Calu3 (cell line): ENCODE results near the gene FBXO41. TPM values are rescaled to one million over a fixed set of nuclear protein-coding genes. Genes with fewer than 3 reads are reported as not detected.

Source experiments
- BruUV-seq: library from RNA; stranded (reverse); fragments of 400-500 nt; replicated peaks from 2 replicates; lab custom pipeline; 2021; lab: Mats Ljungman, UMichigan
- CTCF ChIA-PET: fragments of 300-600 bp; sonication (Branson Sonifier 250); formaldehyde crosslinking; loops from one replicate; lab custom pipeline; 2022; ENCODE audit warnings: antibody characterized with exemption; lab: Charles Lee
- DNase-seq: peaks from one replicate; pipeline ENCODE4 v3.0.0; 2022
- H3K27ac Mint-ChIP-seq: one replicate; pipeline ENCODE4 v1.8.0; 2022; ENCODE audit warnings: mixed read lengths; ENCODE audit not compliant: unreplicated experiment
- H3K27me3 Mint-ChIP-seq: one replicate; pipeline ENCODE4 v1.8.0; 2022; ENCODE audit warnings: mixed read lengths; ENCODE audit not compliant: unreplicated experiment
- H3K36me3 Mint-ChIP-seq: one replicate; pipeline ENCODE4 v1.8.0; 2022; ENCODE audit warnings: mild to moderate bottlenecking, moderate library complexity, mixed read lengths; ENCODE audit not compliant: insufficient read depth, unreplicated experiment
- H3K4me1 Mint-ChIP-seq: one replicate; pipeline ENCODE4 v1.8.0; 2022; ENCODE audit warnings: mild to moderate bottlenecking, low read depth, mixed read lengths; ENCODE audit not compliant: unreplicated experiment
- H3K4me3 Mint-ChIP-seq: one replicate; pipeline ENCODE4 v1.8.0; 2022; ENCODE audit warnings: mild to moderate bottlenecking, low read depth, moderate library complexity, mixed read lengths; ENCODE audit not compliant: unreplicated experiment
- H3K9me3 Mint-ChIP-seq: one replicate; pipeline ENCODE4 v1.8.0; 2022; ENCODE audit warnings: low read depth, mixed read lengths; ENCODE audit not compliant: unreplicated experiment
- intact Hi-C: fragments of 100-400 bp; cut with micrococcal nuclease; formaldehyde crosslinking; loops from one replicate; pipeline ENCODE4 v1.10.0; 2022; ENCODE audit not compliant: unreplicated experiment
- total RNA-seq: library from RNA; stranded (reverse); gene quantifications from 2 replicates; pipeline ENCODE4 v1.2.3, GENCODE V29; 2022
- TF ChIP-seq, protein P1 (sequence below): fragments of 200-600 bp; IDR thresholded peaks from one replicate; pipeline ENCODE4 v1.8.0; 2022; ENCODE audit warnings: antibody characterized with exemption; ENCODE audit not compliant: unreplicated experiment

The FBXO41 gene
- total RNA-seq, 1 experiment from 2014 or later: 15.0 TPM

DNA sequence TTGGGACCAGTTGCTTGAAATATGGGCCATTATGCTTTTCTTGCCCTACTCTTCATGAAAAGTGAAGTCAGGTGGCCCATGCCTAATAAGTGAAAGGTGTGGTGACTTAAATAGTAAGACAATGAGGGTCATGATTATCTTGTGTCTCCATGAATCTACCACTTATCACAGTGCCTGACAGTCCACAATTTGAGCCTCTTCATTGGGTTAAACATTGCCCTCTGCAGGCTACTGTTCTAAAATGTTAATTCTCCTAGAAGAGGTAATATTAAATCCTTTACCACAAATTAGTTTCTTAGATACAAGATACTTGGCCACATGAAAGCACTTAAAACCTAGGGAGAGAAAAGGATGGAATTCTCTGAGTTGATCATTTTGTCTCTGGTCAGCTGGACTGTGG is 5.0 kb upstream of the FBXO41 start:
- H3K4me1 Mint-ChIP-seq: peaks cover 8% of the 10 kb centered on the region

DNA sequence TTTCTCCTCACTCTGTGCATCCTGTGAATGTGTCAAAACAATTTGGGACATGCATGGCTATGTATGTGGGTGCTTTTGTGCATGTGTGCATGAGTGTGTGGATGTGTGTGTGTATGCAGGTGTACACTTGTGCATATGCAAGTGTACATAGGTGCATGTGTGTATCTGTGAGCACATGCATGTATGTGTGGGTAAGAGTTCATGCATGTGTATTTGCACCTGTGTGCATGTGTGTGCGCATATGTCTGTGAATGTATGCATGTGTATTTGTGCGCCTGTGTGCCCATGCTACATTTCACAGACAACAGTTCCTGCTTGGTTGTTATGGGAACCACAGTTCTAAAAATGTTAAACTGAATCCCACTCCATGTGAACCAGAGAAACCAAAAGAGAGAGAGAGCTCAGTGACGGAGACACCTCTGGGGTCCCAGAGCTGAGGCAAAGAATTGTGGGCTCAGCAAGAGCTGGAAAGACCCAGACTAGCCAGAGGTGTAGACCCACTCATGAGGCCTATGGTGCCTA is 1.9 kb upstream of the FBXO41 start:
- no TSS peak for BruUV-seq
- no peaks in the 10 kb centered on the region for H3K9me3 Mint-ChIP-seq

More for the DNA sequence above, 5.0 kb upstream of the FBXO41 start:
- H3K4me3 Mint-ChIP-seq: no peak overlapping the region
- H3K27me3 Mint-ChIP-seq: peaks cover 79% of the 10 kb centered on the region
- DNase-seq: no peak
- H3K9me3 Mint-ChIP-seq: no peaks in the 10 kb centered on the region
- H3K36me3 Mint-ChIP-seq: peaks cover 18% of the 10 kb centered on the region
- intact Hi-C loops: no loop called here
- BruUV-seq: no TSS peak
- TF ChIP-seq, protein P1, sequence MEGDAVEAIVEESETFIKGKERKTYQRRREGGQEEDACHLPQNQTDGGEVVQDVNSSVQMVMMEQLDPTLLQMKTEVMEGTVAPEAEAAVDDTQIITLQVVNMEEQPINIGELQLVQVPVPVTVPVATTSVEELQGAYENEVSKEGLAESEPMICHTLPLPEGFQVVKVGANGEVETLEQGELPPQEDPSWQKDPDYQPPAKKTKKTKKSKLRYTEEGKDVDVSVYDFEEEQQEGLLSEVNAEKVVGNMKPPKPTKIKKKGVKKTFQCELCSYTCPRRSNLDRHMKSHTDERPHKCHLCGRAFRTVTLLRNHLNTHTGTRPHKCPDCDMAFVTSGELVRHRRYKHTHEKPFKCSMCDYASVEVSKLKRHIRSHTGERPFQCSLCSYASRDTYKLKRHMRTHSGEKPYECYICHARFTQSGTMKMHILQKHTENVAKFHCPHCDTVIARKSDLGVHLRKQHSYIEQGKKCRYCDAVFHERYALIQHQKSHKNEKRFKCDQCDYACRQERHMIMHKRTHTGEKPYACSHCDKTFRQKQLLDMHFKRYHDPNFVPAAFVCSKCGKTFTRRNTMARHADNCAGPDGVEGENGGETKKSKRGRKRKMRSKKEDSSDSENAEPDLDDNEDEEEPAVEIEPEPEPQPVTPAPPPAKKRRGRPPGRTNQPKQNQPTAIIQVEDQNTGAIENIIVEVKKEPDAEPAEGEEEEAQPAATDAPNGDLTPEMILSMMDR: no peak
- CTCF ChIA-PET: interaction anchor here (1.1 to 1.3 kb wide), 2 partner anchors 55 to 77 kb away, joined by 3 to 4 read pairs; partner anchors contain the start of gene CCT7
- H3K27ac Mint-ChIP-seq: no peak overlapping the region

DNA sequence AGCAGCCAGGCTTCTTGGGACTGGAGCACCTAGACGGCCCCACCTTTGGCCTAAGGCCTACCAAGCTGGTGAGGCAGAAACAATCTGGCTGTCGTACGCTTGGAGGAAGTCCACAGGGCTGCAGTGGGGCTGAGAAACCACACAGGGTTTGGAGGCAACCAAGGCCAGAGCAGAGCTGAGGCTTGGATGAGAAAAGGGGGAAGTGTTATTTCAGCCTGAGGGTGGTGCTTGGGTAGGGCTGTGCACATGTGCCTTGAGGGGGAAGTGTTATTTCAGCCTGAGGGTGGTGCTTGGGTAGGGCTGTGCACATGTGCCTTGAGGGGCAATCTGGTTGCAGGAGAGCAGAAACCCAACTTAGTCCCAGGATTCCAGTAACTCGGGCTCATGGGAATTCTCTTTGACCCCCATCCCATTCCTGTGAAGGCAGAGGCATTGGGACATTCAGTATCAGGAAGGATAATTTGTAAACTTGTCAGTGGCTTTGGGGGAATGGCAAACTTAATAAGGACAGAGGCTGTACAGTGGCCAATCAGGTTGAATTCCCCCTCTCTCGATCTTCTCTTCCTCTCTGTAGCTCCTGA is 971 bp upstream of the FBXO41 start:
- Mint-ChIP-seq H3K4me3 (peak overlapping the region; percentile 62), H3K36me3 (peaks cover 7% of the 10 kb centered on the region), H3K9me3 (no peaks in the 10 kb centered on the region), H3K27ac (no peak overlapping the region), H3K27me3 (peaks cover 47% of the 10 kb centered on the region), H3K4me1 (no peaks in the 10 kb centered on the region)
- peak; percentile 6 for DNase-seq
- BruUV-seq: no TSS peak
- CTCF ChIA-PET: no interaction called here
- intact Hi-C loops: no loop called here
- TF ChIP-seq, protein P1: no peak

More for the DNA sequence above, 1.9 kb upstream of the FBXO41 start:
- DNase-seq: no peak
- intact Hi-C loops: no loop called here
- Mint-ChIP-seq H3K27ac (no peak overlapping the region), H3K27me3 (peaks cover 54% of the 10 kb centered on the region), H3K4me1 (peaks cover 5% of the 10 kb centered on the region), H3K36me3 (peaks cover 7% of the 10 kb centered on the region), H3K4me3 (peak overlapping the region; percentile 27)
- CTCF ChIA-PET: no interaction called here
- TF ChIP-seq, protein P1: no peak

- Mint-ChIP-seq H3K27ac (no peak overlapping the region), H3K36me3 (peaks cover 7% of the 10 kb centered on the region), H3K4me1 (peaks cover 5% of the 10 kb centered on the region), H3K4me3 (peak overlapping the region; percentile 62), H3K9me3 (no peaks in the 10 kb centered on the region), H3K27me3 (peaks cover 32% of the 10 kb centered on the region)
- DNase-seq: no peak
- CTCF ChIA-PET: interaction anchor here (0.6 kb wide), 1 partner anchor 19 kb away, joined by 4 read pairs; no protein-coding TSS in a partner anchor
- TF ChIP-seq, protein P1: no peak
- intact Hi-C loops: no loop called here
- BruUV-seq: no TSS peak
Measured at GRCh38 chr2:73283545-73284295, 558 bp downstream of the FBXO41 start.
